NCI-H2107 treated with DMSO at 0.1 percent for 48 hours (cell line): ENCODE data around the gene SPDEF.

Experiments used
- DNase-seq: peaks from one replicate; lab custom pipeline; 2025; ENCODE audit not compliant: unreplicated experiment; lab: John Stamatoyannopoulos, UW

The SPDEF gene

GRCh38 chr6:34564181-34564580 lies 8.1 kb upstream of the SPDEF start:
- DNase-seq, result no peak

GRCh38 chr6:34563513-34563870 lies 7.4 kb upstream of the SPDEF start:
- no peak for DNase-seq

- DNase-seq, result no peak
Observed at GRCh38 chr6:34562861-34563512, 6.9 kb upstream of the SPDEF start.

GRCh38 chr6:34562350-34562749 lies 6.2 kb upstream of the SPDEF start:
- DNase-seq, result no peak

- DNase-seq, result no peak
Observed at GRCh38 chr6:34561227-34561530, 5.0 kb upstream of the SPDEF start.

- no peak for DNase-seq
Observed at GRCh38 chr6:34560366-34561226, 4.5 kb upstream of the SPDEF start.

GRCh38 chr6:34559651-34560365 lies 3.7 kb upstream of the SPDEF start:
- DNase-seq, result no peak

- no peak for DNase-seq
Observed at GRCh38 chr6:34558172-34558714, 2.1 kb upstream of the SPDEF start.

- DNase-seq, result no peak
Observed at GRCh38 chr6:34557228-34557627, 1.1 kb upstream of the SPDEF start.

GRCh38 chr6:34556493-34556892 lies 364 bp upstream of the SPDEF start:
- DNase-seq, result no peak

GRCh38 chr6:34555328-34555727 lies 801 bp downstream of the SPDEF start:
- no peak for DNase-seq

GRCh38 chr6:34555007-34555322 lies 1.2 kb downstream of the SPDEF start:
- DNase-seq, result no peak

- DNase-seq, result no peak
Observed at GRCh38 chr6:34554291-34555006, 1.7 kb downstream of the SPDEF start.

- DNase-seq, result no peak
Observed at GRCh38 chr6:34553750-34554149, 2.4 kb downstream of the SPDEF start.

- DNase-seq, result no peak
Observed at GRCh38 chr6:34553146-34553545, 3.0 kb downstream of the SPDEF start.

- no peak for DNase-seq
Observed at GRCh38 chr6:34552620-34553019, 3.5 kb downstream of the SPDEF start.

GRCh38 chr6:34551720-34552119 lies 4.4 kb downstream of the SPDEF start:
- no peak for DNase-seq

GRCh38 chr6:34549804-34550202 lies 6.3 kb downstream of the SPDEF start:
- DNase-seq, result no peak

GRCh38 chr6:34549026-34549803 lies 6.9 kb downstream of the SPDEF start:
- DNase-seq, result no peak
